Large intestine (tissue), 3 donors: Measurements from ENCODE around the gene ENPP7. TPM values are rescaled to one million over a fixed set of nuclear protein-coding genes. Genes with fewer than 3 reads are reported as not detected.
A peak's percentile ranks its signal among the peaks of the same experiment; 100 is the strongest.

ENCODE experiments used
- DNase-seq, 2 donors: peaks; one replicate each; pipeline versions ENCODE4 v3.0.0 to v3.0.0-alpha.2; 2013
- H3K27ac ChIP-seq: one replicate; pipeline ENCODE4 v1.5.1; 2013; ENCODE audit warnings: low read length
- H3K27me3 ChIP-seq: 2 replicates; pipeline ENCODE4 v1.6.1; 2013; ENCODE audit warnings: low read length; ENCODE audit not compliant: control insufficient read depth, insufficient read depth
- H3K36me3 ChIP-seq: 2 replicates; pipeline ENCODE4 v1.6.1; 2013; ENCODE audit warnings: low read length; ENCODE audit not compliant: control insufficient read depth, insufficient read depth
- H3K4me1 ChIP-seq: one replicate; pipeline ENCODE4 v1.6.1; 2013; ENCODE audit warnings: low read length; ENCODE audit not compliant: control insufficient read depth, insufficient read depth
- H3K4me3 ChIP-seq: one replicate; pipeline ENCODE4 v1.5.1; 2013; ENCODE audit warnings: low read length
- H3K9me3 ChIP-seq: one replicate; pipeline ENCODE4 v1.6.1; 2013; ENCODE audit warnings: mild to moderate bottlenecking, low read depth, low read length, moderate library complexity; ENCODE audit not compliant: control insufficient read depth
- WGBS: methylation state at CpG from one replicate; pipeline ENCODE4 v1.1.5; 2013; ENCODE audit warnings: low lambda C conversion rate; ENCODE audit not compliant: insufficient coverage; 5-methylcytosine and 5-hydroxymethylcytosine counted together
- polyA plus RNA-seq: library from polyadenylated mRNA; unstranded; fragments of 120-200 nt; gene quantifications from one replicate; pipeline ENCODE4 v1.2.1, GENCODE V29; 2013

ENPP7 gene
- polyA plus RNA-seq, 1 donor = 136 TPM

DNA sequence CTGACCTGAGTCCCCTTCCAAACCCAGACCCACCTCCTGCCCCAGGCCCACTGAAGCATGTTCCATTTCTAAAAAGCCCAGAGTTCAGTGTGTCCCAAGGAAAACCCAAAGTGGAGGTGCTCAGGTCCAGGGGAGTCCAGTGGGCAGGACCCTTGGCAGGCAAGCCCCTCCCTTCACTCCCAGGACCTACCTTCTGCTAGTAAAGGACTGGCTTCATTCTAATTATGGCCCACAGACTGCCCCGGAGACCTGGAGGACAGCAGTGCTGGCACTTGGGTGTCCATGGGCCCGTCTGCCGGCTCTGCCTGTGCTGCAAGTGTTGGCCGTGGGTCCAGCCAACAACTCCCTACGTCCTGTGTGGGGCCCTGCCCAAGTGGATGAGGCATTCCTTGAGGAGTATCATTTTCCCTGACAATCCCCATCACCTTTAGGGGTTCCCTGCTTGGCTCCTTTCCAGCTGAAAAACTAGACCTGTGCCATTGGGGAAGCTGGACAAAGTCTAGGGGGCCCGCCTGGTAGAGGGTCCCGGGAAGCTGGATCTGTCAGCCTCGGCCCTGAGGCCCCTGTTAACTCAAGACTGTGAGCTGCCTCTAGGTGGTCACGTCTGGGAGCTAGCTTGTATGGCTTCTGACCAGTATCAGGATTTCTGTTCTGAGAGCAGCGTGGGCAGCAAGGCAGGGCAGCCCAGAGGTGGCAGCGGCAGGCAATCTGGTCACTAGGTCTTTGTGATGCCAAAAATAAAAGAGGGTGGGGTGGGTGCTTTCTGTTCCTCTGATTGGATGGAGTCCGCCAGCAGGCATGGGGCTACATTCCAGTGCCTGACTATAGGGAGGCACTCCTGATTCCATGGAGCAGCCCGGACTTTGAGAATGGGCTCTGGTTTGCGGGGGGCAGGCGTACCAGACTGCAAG, 55.4 kb downstream of the ENPP7 start:
- Histone ChIP-seq H3K27me3 (peaks cover 39% of the 10 kb centered on the region), H3K4me1 (peaks cover 14% of the 10 kb centered on the region), H3K27ac (no peak overlapping the region), H3K4me3 (no peak overlapping the region), H3K36me3 (peaks cover 30% of the 10 kb centered on the region), H3K9me3 (peaks cover 18% of the 10 kb centered on the region)
- DNase-seq = no peak
- WGBS = no CpG with 5 or more reads among the region's 15 CpGs

DNA sequence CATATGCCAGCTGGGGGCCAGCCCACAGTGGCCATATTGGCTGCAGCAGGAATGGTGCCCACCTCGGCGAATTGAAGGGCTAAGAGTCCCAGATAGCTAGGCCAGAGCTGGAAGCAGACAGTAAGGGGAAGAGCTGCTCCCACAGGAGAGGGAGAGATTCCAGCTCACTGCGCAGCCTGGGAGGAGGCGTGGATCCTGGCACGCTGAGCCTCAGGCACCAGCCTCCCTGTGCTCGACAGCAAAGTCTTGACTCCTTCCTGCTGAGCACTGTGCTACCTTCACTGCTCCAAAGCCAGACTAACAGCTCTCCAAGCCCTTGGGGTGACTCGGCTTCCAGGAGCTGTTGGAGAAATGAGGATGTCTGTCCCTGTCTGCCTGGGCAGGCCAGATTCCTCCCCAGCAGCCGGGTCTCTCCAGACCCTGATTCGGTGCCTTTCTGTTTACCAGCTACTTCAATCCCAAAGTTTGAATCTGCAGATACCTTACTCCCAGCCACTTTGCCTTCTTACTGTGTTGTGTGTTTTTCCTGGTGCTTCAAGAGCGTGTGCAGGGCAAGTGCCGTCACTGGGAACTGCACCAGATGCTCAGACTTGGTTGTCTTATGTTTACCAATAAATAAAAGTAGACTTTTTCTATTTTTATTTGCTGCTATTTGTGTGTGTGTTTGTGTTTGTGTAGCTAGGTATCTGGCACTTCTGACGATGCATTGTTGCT, 56.3 kb downstream of the ENPP7 start:
- Histone ChIP-seq H3K27me3 (peaks cover 49% of the 10 kb centered on the region), H3K9me3 (peaks cover 22% of the 10 kb centered on the region), H3K36me3 (peaks cover 30% of the 10 kb centered on the region), H3K4me1 (peaks cover 21% of the 10 kb centered on the region), H3K27ac (no peak overlapping the region), H3K4me3 (no peak overlapping the region)
- 76% methylated on average over 3 of the region's 12 CpGs for WGBS
- DNase-seq = no peak

DNA sequence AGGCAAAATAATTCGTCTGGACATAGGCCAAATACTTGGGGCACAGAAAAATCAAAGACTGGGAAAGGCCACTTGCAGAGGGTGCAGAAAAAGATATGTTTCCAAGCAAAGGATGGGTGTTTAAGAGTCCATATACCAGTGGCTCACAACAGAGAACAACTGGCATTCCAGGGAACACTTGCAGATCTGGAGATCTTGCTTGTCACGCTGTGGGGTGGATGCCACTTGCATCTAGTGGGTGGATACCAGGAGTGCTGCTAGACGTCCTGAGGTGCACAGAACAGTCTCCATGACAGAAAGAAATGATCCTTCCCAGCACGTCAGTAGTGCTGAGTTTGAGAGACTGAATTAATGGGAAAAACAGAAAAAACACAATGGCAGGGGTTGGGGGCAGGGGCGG, 57.7 kb downstream of the ENPP7 start:
- peaks cover 62% of the 10 kb centered on the region for H3K27me3 ChIP-seq
- WGBS = 67% methylated on average over 1 of the region's 5 CpGs
- peaks cover 20% of the 10 kb centered on the region for H3K36me3 ChIP-seq
- H3K4me1 ChIP-seq = peaks cover 24% of the 10 kb centered on the region
- H3K27ac ChIP-seq = no peak overlapping the region
- peak in 1 of 2 donors; percentile 2 for DNase-seq
- peaks cover 26% of the 10 kb centered on the region for H3K9me3 ChIP-seq
- no peak overlapping the region for H3K4me3 ChIP-seq

DNA sequence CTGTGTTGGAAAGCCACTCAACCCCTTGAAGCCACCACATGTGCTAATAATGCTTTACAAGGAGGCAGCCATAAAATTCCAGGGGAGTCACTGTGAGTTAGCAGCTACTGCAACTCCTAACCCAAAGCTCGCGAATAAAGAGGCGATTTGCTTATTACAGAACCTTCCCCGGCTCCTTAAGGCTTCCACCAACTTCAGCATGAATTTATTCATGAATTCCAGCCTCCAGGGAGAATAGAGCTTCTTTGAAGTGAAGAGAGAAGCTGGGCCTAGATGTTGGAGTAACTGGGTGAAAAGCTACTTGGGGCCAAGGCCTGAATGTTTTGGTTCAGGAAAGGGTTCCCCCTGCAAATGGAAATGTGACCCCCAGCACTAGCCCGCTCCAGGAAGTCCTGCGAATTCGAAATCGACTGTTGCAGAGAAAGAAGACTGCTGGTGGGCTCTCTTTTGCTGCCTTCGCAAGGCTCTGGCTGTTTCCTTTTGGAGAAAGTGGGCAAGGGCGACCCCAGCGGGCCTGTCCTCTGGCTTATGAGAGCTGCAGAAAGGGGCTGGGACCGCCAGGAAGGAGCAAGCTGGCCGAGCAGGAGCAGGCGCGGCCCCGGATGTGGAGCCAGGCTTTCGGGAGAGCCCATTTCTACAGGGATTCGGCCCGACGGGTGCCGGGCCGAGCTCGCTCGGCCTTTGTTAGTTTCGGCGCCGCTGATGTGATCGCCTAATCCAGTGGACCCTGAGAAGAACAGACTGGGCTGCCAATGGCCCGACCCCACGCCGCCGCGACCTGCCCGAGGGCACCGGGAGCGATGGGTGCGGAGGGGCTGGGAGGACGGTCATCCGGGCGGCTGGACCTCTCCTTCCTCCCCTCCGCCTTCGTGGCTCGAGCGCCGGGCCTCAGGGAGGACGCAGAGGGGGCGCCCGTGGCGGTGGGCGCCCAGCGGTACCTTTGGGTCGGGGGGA, 58.5 kb downstream of the ENPP7 start:
- peaks cover 27% of the 10 kb centered on the region for H3K9me3 ChIP-seq
- WGBS = no CpG with 5 or more reads among the region's 52 CpGs
- H3K4me3 ChIP-seq = no peak overlapping the region
- DNase-seq = peak in 1 of 2 donors; percentile 7
- no peak overlapping the region for H3K27ac ChIP-seq
- peaks cover 65% of the 10 kb centered on the region for H3K27me3 ChIP-seq
- peaks cover 27% of the 10 kb centered on the region for H3K4me1 ChIP-seq
- H3K36me3 ChIP-seq = peaks cover 15% of the 10 kb centered on the region

GRCh38 chr17:79789943-79790804, 59.4 kb downstream of the ENPP7 start:
- H3K4me1 ChIP-seq = peaks cover 35% of the 10 kb centered on the region
- H3K27ac ChIP-seq = no peak overlapping the region
- WGBS = no CpG with 5 or more reads among the region's 74 CpGs
- peaks cover 27% of the 10 kb centered on the region for H3K9me3 ChIP-seq
- DNase-seq = peak in 1 of 2 donors; percentile 49
- H3K4me3 ChIP-seq = no peak overlapping the region
- peaks cover 15% of the 10 kb centered on the region for H3K36me3 ChIP-seq
- peaks cover 65% of the 10 kb centered on the region for H3K27me3 ChIP-seq

- Histone ChIP-seq H3K27me3 (peaks cover 65% of the 10 kb centered on the region), H3K4me3 (no peak overlapping the region)
- peak in 1 of 2 donors; percentile 26 for DNase-seq
Observed at GRCh38 chr17:79790805-79791734, 60.3 kb downstream of the ENPP7 start.

GRCh38 chr17:79791735-79792161, 61.0 kb downstream of the ENPP7 start:
- H3K4me3 ChIP-seq = no peak overlapping the region
- peaks cover 14% of the 10 kb centered on the region for H3K36me3 ChIP-seq
- no CpG with 5 or more reads among the region's 26 CpGs for WGBS
- H3K9me3 ChIP-seq = peaks cover 27% of the 10 kb centered on the region
- no peak overlapping the region for H3K27ac ChIP-seq
- peak in 1 of 2 donors; percentile 18 for DNase-seq
- H3K27me3 ChIP-seq = peaks cover 65% of the 10 kb centered on the region
- H3K4me1 ChIP-seq = peaks cover 43% of the 10 kb centered on the region

More at GRCh38 chr17:79790805-79791734, 60.3 kb downstream of the ENPP7 start:
- H3K9me3 ChIP-seq = peaks cover 27% of the 10 kb centered on the region
- peaks cover 41% of the 10 kb centered on the region for H3K4me1 ChIP-seq
- WGBS = no CpG with 5 or more reads among the region's 68 CpGs
- peaks cover 14% of the 10 kb centered on the region for H3K36me3 ChIP-seq
- no peak overlapping the region for H3K27ac ChIP-seq
